ENCODE measurements around the gene ANO4.

ANO4 gene

DNA sequence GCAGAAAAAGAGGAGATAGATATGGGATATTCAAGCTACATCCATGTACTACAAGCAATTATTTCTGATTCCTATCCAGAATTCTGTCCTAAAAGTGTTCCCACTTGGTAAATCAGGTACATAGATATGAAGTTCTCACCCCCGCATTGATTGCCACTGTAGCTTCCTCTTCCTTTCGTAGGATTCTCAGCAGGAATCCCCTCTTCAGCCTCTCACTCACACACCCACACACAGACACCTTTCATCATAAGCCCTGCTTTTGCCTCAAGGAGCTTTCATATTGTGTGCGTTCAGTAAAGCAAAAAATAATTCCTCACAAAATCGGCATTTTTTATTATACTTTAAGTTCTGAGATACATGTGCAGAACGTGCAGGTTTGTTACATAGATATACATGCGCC, 69.8 kb downstream of the ANO4 start:
- Histone ChIP-seq H3K36me3 (no peaks in the 10 kb centered on the region), H3K27ac (no peak overlapping the region), H4K20me1 (no peaks in the 10 kb centered on the region), H3K27me3 (no peaks in the 10 kb centered on the region), H3K9ac (no peak overlapping the region), H3K4me1 (peaks cover 17% of the 10 kb centered on the region), H3K4me2 (no peak overlapping the region), H3K4me3 (no peak overlapping the region), H3K9me3 (no peaks in the 10 kb centered on the region)
- TF ChIP-seq Cebpa-rat (IDR thresholded peaks at IDR 0.05) = no peak

DNA sequence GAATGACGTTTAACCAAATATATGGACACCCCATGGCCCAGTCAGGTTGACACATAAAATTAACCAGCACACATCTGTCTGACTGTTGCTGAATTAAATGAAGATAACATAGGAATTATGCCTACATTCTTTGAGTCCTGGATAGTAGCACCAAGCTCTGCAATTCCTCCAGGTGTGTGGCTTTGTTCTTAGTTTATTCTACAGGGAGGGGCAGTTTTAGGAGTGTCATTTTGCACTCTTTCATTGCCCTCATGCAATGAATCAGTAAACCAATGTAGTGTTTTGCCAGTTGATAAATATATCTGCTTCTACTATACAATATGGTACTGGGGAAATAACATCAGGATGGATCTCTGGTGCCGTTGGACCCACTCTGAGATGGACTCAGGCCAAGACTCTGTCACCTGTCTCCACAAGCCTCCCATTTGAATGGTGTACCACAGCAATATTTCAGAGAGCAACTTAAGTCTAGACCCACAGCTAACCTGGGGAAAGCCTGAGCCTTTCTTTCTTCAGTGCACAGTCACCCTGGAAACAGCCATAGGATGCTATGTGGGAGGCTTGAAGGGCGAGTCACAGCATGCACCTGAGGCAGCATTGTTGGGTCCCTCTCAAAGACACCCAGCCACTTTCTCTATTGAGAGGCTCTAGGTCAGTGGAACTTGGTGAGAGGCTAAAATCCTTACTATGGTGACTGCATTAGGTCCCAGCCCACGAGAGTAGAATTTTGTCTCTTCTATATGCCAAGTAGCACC, 73.2 kb downstream of the ANO4 start:
- no peak overlapping the region for H3K4me3 ChIP-seq
- no peak for TF ChIP-seq Cebpa-rat (IDR thresholded peaks at IDR 0.05)
- no peak overlapping the region for H3K27ac ChIP-seq
- H3K4me2 ChIP-seq = peak overlapping the region; percentile 63
- no peaks in the 10 kb centered on the region for H3K27me3 ChIP-seq
- no peaks in the 10 kb centered on the region for H3K36me3 ChIP-seq
- no peak overlapping the region for H3K9ac ChIP-seq
- peaks cover 17% of the 10 kb centered on the region for H3K4me1 ChIP-seq
- H3K9me3 ChIP-seq = no peaks in the 10 kb centered on the region
- H4K20me1 ChIP-seq = no peaks in the 10 kb centered on the region

DNA sequence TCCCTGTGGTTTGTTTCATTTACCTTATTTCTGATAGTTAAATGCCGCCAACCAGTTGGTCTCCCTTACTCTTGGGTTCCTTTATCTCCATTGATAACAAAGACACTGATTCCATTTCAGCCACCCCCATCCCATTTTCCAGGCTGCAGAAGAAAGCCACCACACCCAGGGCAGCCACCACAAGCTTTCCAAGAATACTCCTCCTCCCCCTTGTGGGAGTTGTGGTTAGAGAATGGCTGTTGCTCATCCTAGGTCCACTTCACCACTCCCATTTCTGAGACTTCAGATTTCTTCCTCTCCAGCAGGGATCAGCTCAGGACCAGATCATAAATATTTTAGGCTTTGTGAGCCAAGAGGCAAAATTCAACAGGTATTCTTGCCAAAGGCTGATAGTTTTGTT, 73.9 kb downstream of the ANO4 start:
- H3K27ac ChIP-seq = no peak overlapping the region
- peak overlapping the region; percentile 63 for H3K4me2 ChIP-seq
- H3K36me3 ChIP-seq = no peaks in the 10 kb centered on the region
- H3K4me1 ChIP-seq = peaks cover 17% of the 10 kb centered on the region
- H3K9ac ChIP-seq = no peak overlapping the region
- H3K9me3 ChIP-seq = peaks cover 6% of the 10 kb centered on the region
- H3K27me3 ChIP-seq = no peaks in the 10 kb centered on the region
- H3K4me3 ChIP-seq = no peak overlapping the region
- TF ChIP-seq Cebpa-rat (IDR thresholded peaks at IDR 0.05) = no peak
- no peaks in the 10 kb centered on the region for H4K20me1 ChIP-seq

DNA sequence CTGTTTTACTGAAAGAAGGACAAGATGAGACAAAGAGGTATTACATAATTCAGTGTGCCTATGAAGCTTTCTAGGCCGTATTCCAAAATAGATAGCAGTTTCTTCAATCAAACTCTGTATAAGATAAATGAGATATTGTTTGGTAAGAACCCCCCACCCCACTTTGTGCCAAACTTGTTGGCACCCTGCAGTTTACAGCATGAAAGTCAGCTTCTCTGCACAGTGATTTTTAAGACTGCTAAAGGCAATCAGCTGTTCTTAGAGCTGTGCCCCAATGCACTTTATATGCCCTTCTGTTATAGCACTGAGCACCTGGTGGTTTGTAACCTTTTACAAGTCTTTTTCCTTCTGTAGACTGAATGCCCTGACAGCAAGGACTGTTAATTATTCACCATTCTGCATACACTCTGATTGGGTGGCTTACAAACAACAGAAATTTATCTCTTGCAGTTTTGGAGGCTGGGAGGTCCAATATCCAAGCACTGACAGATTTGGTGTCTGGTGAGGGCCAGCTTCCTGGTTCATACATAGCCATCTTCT, 76.7 kb downstream of the ANO4 start:
- no peak overlapping the region for H3K4me3 ChIP-seq
- TF ChIP-seq Cebpa-rat (IDR thresholded peaks at IDR 0.05) = no peak
- H3K9ac ChIP-seq = no peak overlapping the region
- no peak overlapping the region for H3K27ac ChIP-seq
- H3K9me3 ChIP-seq = peaks cover 17% of the 10 kb centered on the region
- peaks cover 17% of the 10 kb centered on the region for H3K4me1 ChIP-seq
- no peaks in the 10 kb centered on the region for H3K27me3 ChIP-seq
- no peak overlapping the region for H3K4me2 ChIP-seq
- no peaks in the 10 kb centered on the region for H4K20me1 ChIP-seq
- H3K36me3 ChIP-seq = no peaks in the 10 kb centered on the region

DNA sequence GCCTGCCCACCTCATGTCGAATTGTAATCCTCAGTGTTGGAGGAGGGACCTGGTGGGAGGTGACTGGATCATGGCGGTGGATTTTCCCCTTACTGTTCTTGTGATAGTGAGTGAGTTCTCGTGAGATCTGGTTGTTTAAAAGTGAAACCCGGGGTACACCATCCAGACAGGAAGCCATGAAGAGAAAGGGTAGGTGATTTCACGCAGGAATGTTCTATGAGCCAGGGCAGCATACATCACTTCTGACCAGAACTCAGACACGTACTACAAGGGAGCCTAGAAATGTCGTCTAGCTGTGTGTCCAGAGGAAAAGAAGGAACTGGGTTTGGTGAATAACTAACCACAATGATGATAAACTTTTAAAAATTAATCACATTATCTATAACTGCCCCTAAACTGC, 80.6 kb downstream of the ANO4 start:
- Histone ChIP-seq H3K4me2 (no peak overlapping the region), H3K36me3 (no peaks in the 10 kb centered on the region), H3K9me3 (peaks cover 17% of the 10 kb centered on the region), H3K4me1 (no peaks in the 10 kb centered on the region), H3K4me3 (no peak overlapping the region), H3K27ac (no peak overlapping the region), H4K20me1 (no peaks in the 10 kb centered on the region), H3K9ac (no peak overlapping the region), H3K27me3 (no peaks in the 10 kb centered on the region)
- TF ChIP-seq Cebpa-rat (IDR thresholded peaks at IDR 0.05) = no peak

DNA sequence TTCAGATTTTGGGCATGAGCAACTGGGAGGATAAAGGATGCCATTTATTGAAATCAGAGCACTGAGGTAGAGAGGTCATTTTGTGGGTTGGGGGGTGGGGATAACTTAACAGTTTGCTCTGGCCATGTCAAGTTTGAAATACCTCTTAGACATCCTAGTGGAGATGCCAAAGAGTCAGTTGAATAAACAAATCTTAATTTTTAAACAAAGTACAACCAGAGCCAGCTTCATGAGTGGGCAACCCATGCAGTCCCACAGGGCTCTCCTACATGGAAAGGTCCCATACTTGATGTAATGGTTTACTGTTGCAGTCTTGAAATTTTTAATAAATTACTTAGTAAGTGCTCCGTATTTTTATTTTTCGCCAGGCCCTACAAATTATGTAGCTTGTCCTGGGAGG, 81.2 kb downstream of the ANO4 start:
- no peak overlapping the region for H3K27ac ChIP-seq
- H3K9me3 ChIP-seq = peaks cover 17% of the 10 kb centered on the region
- H3K27me3 ChIP-seq = no peaks in the 10 kb centered on the region
- no peaks in the 10 kb centered on the region for H3K4me1 ChIP-seq
- H3K4me3 ChIP-seq = no peak overlapping the region
- H3K4me2 ChIP-seq = no peak overlapping the region
- H3K36me3 ChIP-seq = no peaks in the 10 kb centered on the region
- no peak for TF ChIP-seq Cebpa-rat (IDR thresholded peaks at IDR 0.05)
- no peak overlapping the region for H3K9ac ChIP-seq
- no peaks in the 10 kb centered on the region for H4K20me1 ChIP-seq

DNA sequence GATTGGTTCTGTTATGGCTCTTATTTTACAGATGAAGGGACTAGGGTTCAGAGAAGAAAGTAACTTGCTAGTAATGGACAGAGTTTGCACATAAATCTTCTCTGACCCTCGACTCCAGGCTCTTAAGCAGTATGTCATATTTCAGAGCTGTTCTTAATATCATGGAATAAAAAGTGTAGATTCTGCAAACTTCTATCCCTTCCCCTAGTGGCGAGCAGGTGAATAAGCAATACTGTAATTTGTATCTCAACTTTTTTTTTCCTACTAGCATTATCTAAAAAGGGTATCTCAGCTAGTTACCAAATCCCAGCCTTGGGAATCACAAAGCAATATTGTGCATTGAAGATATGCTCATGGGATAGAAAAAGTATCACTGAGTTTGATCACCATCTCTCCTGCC, 83.2 kb downstream of the ANO4 start:
- Histone ChIP-seq H4K20me1 (no peaks in the 10 kb centered on the region), H3K9ac (no peak overlapping the region), H3K27me3 (no peaks in the 10 kb centered on the region), H3K4me2 (no peak overlapping the region), H3K4me3 (no peak overlapping the region), H3K4me1 (no peaks in the 10 kb centered on the region), H3K27ac (no peak overlapping the region), H3K9me3 (peaks cover 17% of the 10 kb centered on the region), H3K36me3 (no peaks in the 10 kb centered on the region)
- no peak for TF ChIP-seq Cebpa-rat (IDR thresholded peaks at IDR 0.05)

DNA sequence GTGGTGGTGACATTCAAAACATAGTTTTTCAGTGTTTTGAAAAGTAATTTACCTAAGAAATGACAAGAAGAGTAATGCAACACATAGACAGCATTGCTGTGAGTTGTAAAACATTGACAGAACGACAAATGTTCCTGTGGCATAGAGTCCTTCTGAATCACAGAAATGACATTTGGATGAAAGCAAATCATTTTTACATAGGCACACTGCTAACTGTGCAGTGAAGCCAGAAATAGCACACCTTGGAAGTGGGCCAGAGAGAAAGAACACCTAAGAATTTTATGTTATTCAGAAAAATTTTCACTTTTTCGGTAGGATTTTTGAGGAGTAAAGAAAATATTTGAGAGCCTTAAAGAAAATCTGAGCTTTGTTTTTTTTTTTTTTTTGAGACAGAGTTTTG, 100.6 kb downstream of the ANO4 start:
- Histone ChIP-seq H3K4me3 (no peak overlapping the region), H3K9ac (no peak overlapping the region), H3K36me3 (no peaks in the 10 kb centered on the region), H3K4me2 (no peak overlapping the region), H3K4me1 (0 out of 2 replicates have a peak, but pooled peaks cover 4% of the 10 kb centered on the region), H4K20me1 (no peaks in the 10 kb centered on the region), H3K27ac (no peak overlapping the region), H3K27me3 (no peaks in the 10 kb centered on the region), H3K9me3 (no peaks in the 10 kb centered on the region)
- no peak for TF ChIP-seq Cebpa-rat (IDR thresholded peaks at IDR 0.05)

DNA sequence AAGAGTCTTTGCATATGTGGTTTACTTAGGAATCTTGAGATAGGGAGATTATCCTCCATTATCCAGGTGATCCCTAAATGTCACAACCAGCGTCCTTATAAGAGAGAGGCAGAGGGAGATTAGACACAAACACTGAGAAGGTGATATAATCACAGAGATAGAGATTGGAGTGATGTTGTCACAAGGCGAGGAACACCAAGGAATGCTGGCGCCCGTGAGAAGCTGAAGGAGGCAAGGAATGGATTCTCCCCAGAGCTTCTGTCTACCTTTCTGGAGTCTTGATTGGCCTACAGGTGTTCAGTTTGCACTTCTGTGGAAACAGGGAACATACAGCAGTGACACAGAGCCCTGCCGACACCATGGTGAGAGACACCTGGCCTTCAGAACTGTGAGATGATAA, 101.6 kb downstream of the ANO4 start:
- no peak for TF ChIP-seq Cebpa-rat (IDR thresholded peaks at IDR 0.05)
- H3K27me3 ChIP-seq = no peaks in the 10 kb centered on the region
- no peaks in the 10 kb centered on the region for H3K9me3 ChIP-seq
- no peak overlapping the region for H3K27ac ChIP-seq
- H4K20me1 ChIP-seq = no peaks in the 10 kb centered on the region
- H3K4me1 ChIP-seq = 0 out of 2 replicates have a peak, but pooled peaks cover 4% of the 10 kb centered on the region
- H3K4me2 ChIP-seq = no peak overlapping the region
- no peak overlapping the region for H3K9ac ChIP-seq
- H3K36me3 ChIP-seq = no peaks in the 10 kb centered on the region
- H3K4me3 ChIP-seq = no peak overlapping the region

DNA sequence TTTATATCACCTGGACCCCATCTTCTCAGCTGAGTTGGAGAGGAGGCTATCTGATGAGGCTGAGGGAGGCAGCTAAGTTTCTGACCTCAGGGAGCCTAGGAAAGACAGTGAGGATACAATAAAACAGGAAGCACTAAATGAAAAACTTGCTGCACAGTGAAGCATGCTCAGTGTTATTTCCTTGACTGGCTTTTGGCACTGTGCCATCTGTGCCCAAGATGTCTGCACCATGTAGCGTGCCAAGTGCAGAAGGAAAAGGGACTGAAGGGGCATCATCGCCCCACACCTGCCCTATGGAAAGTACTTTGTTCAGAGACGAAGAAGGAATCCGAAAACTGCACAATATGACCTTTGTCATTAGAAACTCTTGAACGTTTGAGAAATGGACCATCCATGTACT, 102.7 kb downstream of the ANO4 start:
- no peak overlapping the region for H3K4me3 ChIP-seq
- H3K36me3 ChIP-seq = no peaks in the 10 kb centered on the region
- no peak overlapping the region for H3K27ac ChIP-seq
- H3K9me3 ChIP-seq = no peaks in the 10 kb centered on the region
- H3K27me3 ChIP-seq = no peaks in the 10 kb centered on the region
- 0 out of 2 replicates have a peak, but pooled peaks cover 4% of the 10 kb centered on the region for H3K4me1 ChIP-seq
- no peak overlapping the region for H3K9ac ChIP-seq
- 0 out of 2 replicates have a peak overlapping the region, but pooled peaks have one; percentile 0 for H3K4me2 ChIP-seq
- TF ChIP-seq Cebpa-rat (IDR thresholded peaks at IDR 0.05) = no peak
- H4K20me1 ChIP-seq = no peaks in the 10 kb centered on the region
